Measurements from ENCODE around the gene KCNA5. TPM values are rescaled to one million over a fixed set of nuclear protein-coding genes. Genes with fewer than 3 reads are reported as not detected.

KCNA5 gene
- total RNA-seq, 1 experiment from 2014 or later: not detected

DNA sequence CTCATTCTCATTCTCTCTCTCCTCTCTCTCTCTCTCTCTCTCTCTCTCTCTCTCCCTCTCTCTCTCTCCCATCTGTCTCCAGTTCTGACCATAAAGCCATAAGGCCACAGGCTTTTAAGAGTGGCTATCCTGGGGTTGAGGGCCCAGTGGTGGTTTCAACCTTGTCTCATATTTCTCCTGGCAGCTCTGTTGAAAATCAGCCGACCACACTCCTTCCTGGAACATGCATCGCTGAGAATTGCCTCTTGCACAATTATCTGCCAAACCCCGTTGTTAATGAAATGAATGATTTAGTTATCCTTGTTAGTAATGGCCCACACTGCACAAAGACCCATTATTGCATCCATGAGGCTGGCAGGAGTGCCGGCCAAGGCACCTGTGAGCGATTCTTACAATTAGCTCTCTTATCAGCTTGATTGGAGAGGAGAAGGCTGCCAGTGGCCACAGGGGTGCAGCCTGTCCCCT is 30.4 kb upstream of the KCNA5 start:
- no peaks in the 10 kb centered on the region for H4K20me1 ChIP-seq (ENCODE audit: insufficient read depth)
- DNase-seq (ENCODE audit: low read depth, low spot score) (no peak), ATAC-seq (no peak)
- no peak overlapping the region for H3K4me2 ChIP-seq (ENCODE audit: low read length)
- H2AFZ ChIP-seq (ENCODE audit: low read depth, low read length, poor library complexity, severe bottlenecking): no peak overlapping the region
- intact Hi-C loops (cut with micrococcal nuclease): no loop called here
- peaks cover 47% of the 10 kb centered on the region for H3K27me3 ChIP-seq (ENCODE audit: insufficient read depth, low read length)
- TF ChIP-seq ZNF274 (IDR thresholded peaks at IDR 0.05; ENCODE audit: low read depth, low read length) (no peak), JUND (IDR thresholded peaks at IDR 0.05) (no peak), CEBPB (IDR thresholded peaks at IDR 0.05; ENCODE audit: low read depth) (no peak), RAD21 (IDR thresholded peaks at IDR 0.05; ENCODE audit: low read depth) (no peak), EZH2phosphoT487 (IDR thresholded peaks at IDR 0.05; ENCODE audit: borderline replicate concordance) (no peak), TCF7L2 (IDR thresholded peaks at IDR 0.05; ENCODE audit: borderline replicate concordance, extremely low read depth, insufficient read depth, insufficient read length) (no peak), YY1 (IDR thresholded peaks at IDR 0.05; ENCODE audit: extremely low read depth, insufficient replicate concordance, low read depth, low read length) (no peak), CBX3 (IDR thresholded peaks at IDR 0.05; ENCODE audit: low read depth) (no peak), POLR2A (IDR thresholded peaks at IDR 0.05; ENCODE audit: borderline replicate concordance, extremely low read depth, insufficient read depth, insufficient read length) (no peak), EZH2 (IDR thresholded peaks at IDR 0.05) (no peak), SIN3A (IDR thresholded peaks at IDR 0.05; ENCODE audit: low read depth) (no peak), ELF1 (IDR thresholded peaks at IDR 0.05; ENCODE audit: borderline replicate concordance, low read depth) (no peak), POLR2AphosphoS5 (IDR thresholded peaks at IDR 0.05; ENCODE audit: low read depth, low read length) (no peak)
- TF ChIP-seq, protein P1, sequence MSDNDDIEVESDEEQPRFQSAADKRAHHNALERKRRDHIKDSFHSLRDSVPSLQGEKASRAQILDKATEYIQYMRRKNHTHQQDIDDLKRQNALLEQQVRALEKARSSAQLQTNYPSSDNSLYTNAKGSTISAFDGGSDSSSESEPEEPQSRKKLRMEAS (IDR thresholded peaks at IDR 0.05): no peak
- TF ChIP-seq, protein P2, sequence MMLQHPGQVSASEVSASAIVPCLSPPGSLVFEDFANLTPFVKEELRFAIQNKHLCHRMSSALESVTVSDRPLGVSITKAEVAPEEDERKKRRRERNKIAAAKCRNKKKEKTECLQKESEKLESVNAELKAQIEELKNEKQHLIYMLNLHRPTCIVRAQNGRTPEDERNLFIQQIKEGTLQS (IDR thresholded peaks at IDR 0.05): no peak
- TF ChIP-seq, protein P3, sequence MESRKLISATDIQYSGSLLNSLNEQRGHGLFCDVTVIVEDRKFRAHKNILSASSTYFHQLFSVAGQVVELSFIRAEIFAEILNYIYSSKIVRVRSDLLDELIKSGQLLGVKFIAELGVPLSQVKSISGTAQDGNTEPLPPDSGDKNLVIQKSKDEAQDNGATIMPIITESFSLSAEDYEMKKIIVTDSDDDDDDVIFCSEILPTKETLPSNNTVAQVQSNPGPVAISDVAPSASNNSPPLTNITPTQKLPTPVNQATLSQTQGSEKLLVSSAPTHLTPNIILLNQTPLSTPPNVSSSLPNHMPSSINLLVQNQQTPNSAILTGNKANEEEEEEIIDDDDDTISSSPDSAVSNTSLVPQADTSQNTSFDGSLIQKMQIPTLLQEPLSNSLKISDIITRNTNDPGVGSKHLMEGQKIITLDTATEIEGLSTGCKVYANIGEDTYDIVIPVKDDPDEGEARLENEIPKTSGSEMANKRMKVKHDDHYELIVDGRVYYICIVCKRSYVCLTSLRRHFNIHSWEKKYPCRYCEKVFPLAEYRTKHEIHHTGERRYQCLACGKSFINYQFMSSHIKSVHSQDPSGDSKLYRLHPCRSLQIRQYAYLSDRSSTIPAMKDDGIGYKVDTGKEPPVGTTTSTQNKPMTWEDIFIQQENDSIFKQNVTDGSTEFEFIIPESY (IDR thresholded peaks at IDR 0.05; ENCODE audit: extremely low read depth, insufficient replicate concordance, low read length): no peak
- TF ChIP-seq, protein P4, sequence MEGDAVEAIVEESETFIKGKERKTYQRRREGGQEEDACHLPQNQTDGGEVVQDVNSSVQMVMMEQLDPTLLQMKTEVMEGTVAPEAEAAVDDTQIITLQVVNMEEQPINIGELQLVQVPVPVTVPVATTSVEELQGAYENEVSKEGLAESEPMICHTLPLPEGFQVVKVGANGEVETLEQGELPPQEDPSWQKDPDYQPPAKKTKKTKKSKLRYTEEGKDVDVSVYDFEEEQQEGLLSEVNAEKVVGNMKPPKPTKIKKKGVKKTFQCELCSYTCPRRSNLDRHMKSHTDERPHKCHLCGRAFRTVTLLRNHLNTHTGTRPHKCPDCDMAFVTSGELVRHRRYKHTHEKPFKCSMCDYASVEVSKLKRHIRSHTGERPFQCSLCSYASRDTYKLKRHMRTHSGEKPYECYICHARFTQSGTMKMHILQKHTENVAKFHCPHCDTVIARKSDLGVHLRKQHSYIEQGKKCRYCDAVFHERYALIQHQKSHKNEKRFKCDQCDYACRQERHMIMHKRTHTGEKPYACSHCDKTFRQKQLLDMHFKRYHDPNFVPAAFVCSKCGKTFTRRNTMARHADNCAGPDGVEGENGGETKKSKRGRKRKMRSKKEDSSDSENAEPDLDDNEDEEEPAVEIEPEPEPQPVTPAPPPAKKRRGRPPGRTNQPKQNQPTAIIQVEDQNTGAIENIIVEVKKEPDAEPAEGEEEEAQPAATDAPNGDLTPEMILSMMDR (IDR thresholded peaks at IDR 0.05 in 2 of 3, conservative IDR thresholded peaks at IDR 0.05 in 1 of 3; ENCODE audit: borderline replicate concordance in 1 of 3, insufficient read depth in 1 of 3, low read depth in 2 of 3, low read length in 2 of 3): no peak
- no peak overlapping the region for H3K4me3 ChIP-seq (replicated peaks in 1 of 2; ENCODE audit: low read depth in 1 of 2, low read length in 2 of 2)
- CTCF ChIA-PET: interaction anchor here (1.0 to 1.4 kb wide), 2 partner anchors 158 to 164 kb away, joined by 3 read pairs; no protein-coding TSS in a partner anchor
- no peak overlapping the region for H3K27ac ChIP-seq (ENCODE audit: low read depth, low read length)
- RAD21 ChIA-PET (ENCODE audit: low non-redundant PET in 1 of 2, low total read pairs in 2 of 2, uncharacterized antibody in 2 of 2, unreplicated experiment in 2 of 2): no interaction called here
- H3K4me1 ChIP-seq (ENCODE audit: control insufficient read depth in 1 of 2, insufficient read depth in 2 of 2, low read length in 2 of 2): no peaks in the 10 kb centered on the region
- no peak overlapping the region for H3K9ac ChIP-seq (ENCODE audit: low read length)
- no peaks in the 10 kb centered on the region for H3K79me2 ChIP-seq (ENCODE audit: insufficient read depth, low read length)
- H3K36me3 ChIP-seq (ENCODE audit: control insufficient read depth in 1 of 2, insufficient read depth in 2 of 2, low read length in 2 of 2): no peaks in the 10 kb centered on the region
- no peaks in the 10 kb centered on the region for H3K9me2 ChIP-seq (ENCODE audit: insufficient read depth)
- no peaks in the 10 kb centered on the region for H3K9me3 ChIP-seq (ENCODE audit: control insufficient read depth in 1 of 2, insufficient read depth in 1 of 2, low read depth in 1 of 2, low read length in 2 of 2)
- BruUV-seq (replicated peaks): no TSS peak
- POLR2A ChIA-PET: no interaction called here

Data from HCT116 (cell line).